NCI-H2171 (cell line): ENCODE data around the gene PODNL1.
"Not testable (repeated sequence)": the region's sequence is repeated elsewhere in the genome, so short reads cannot be mapped to it uniquely, and the experiment has no call there.

Experiments used
- DNase-seq: peaks from one replicate; lab custom pipeline; 2025; lab: John Stamatoyannopoulos, UW

PODNL1 gene

GRCh38 chr19:13926010-13926409, 12.2 kb downstream of the PODNL1 start:
- no peak for DNase-seq

DNA sequence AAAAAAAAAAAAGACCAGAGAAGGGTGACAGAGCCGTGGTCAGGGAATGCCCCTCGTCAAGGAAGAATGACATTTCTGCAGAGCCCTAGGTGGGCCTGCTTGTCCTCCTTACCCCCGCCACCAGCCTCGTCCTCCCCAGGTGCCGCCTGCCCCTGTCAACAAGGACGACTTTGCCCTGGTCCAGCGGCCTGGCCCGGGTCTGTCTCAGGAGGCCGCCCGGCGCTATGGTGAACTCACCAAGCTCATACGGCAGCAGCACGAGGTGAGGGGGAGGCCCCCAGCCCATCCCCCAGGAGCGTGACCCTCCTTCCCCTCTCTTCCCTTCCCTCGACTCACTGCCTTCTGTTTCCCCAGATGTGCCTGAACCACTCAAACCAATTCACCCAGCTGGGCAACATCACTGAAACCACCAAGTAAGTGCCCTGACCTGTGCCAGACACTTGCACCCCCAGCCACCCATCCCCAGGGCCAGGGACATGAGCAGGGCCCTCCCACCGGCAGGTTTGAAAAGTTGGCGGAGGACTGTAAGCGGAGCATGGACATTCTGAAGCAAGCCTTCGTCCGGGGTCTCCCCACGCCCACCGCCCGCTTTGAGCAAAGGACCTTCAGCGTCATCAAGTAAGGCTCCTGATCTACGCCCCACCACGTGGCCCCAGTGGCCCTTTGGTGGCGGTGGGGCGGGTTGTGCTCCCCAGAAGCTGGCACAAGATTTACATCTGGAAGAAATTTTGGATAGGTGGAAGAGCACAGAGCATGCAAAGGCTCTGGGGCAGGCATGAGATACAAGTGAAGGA, 14.8 kb downstream of the PODNL1 start:
- no peak for DNase-seq

- not testable (repeated sequence) for DNase-seq
Measured at GRCh38 chr19:13922118-13922517, 16.1 kb downstream of the PODNL1 start.

- DNase-seq, result peak; percentile 47
Measured at GRCh38 chr19:13920940-13921747, 17.1 kb downstream of the PODNL1 start.

DNA sequence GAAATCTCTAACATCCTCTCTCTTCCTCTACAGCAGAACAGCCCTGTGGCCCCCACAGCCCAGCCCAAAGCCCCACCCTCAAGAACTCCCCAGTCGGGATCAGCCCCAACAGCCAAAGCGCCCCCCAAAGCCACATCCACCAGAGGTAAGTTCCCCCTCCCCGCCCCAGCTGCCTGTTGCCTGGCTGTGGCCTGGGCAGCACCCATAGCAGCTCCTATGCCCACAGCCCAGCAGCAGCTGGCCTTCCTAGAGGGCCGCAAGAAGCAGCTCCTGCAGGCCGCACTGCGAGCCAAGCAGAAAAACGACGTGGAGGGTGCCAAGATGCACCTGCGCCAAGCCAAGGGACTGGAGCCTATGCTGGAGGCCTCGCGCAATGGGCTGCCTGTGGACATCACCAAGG, 17.7 kb downstream of the PODNL1 start:
- DNase-seq, result no peak

DNA sequence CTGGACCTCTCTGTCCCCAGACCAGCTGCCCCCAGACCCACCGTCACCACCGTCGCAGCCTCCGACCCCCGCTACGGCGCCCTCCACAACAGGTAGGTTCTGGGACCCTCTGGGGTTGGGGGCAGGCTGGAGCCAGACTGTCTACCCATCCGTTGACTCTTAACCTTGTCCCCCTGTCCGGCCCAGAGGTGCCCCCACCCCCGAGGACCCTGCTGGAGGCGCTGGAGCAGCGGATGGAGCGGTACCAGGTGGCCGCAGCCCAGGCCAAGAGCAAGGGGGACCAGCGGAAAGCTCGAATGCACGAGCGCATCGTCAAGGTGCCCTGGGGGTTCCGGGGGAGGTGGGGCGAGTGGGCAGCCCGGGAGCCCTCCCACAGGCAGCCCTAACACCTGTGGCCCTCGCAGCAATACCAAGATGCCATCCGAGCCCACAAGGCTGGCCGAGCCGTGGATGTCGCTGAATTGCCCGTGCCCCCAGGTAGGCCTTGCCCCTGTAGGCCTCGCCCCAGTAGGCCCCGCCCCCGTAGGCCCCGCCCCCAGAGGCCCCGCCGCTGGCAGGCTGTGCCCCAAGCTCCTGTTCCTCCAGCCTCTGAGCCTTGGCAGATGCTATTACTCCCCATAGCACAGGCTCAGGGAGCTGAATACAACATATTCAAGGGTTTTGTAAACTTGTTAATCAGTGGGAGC, 19.3 kb downstream of the PODNL1 start:
- no peak for DNase-seq

DNA sequence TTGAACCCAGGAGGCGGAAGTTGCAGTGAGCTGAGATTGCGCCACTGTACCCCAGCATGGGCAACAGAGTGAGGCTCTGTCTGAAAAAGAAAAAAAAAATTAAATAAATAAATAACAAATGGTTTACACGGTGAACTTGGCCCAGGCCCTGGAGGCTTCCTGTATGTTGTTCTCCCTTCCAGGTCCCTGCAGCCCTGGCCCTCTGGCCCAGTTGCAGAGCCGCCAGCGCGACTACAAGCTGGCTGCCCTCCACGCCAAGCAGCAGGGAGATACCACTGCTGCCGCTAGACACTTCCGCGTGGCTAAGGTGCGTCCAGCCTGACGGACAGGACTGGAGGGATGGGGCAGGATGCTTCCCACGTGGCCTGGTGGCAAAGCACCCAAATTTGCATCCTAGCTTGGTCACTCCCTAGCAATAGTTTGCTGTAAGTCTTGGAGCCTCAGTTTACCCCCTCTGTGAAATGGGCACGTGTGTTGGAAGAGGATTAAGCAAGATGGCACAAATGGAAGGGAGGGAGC, 20.3 kb downstream of the PODNL1 start:
- no peak for DNase-seq

- DNase-seq, result no peak
Measured at GRCh38 chr19:13914777-13915176, 23.4 kb downstream of the PODNL1 start.

- DNase-seq, result no peak
Measured at GRCh38 chr19:13913352-13913751, 24.9 kb downstream of the PODNL1 start.

DNA sequence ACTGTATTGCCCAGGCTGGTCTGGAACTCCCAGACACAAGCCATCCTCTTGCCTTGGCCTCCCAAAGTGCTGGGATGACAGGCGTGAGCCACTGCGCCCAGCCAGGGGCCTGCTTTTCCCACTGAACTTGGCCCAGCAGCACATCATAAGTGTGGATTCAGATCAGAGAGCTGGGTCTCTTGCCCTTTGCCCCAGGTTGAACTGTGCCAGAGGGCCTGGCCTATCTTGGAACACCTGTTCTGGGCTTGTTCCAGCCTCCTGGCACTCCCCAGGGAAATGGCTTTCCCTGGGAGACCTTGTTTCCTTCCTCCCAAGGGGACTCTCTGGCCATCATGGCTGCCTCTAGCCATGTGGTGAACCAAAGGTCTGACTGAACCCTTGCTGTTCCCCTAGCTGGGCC, 28.8 kb downstream of the PODNL1 start:
- DNase-seq, result no peak

- no peak for DNase-seq
Measured at GRCh38 chr19:13908674-13909073, 29.5 kb downstream of the PODNL1 start.

- no peak for DNase-seq
Measured at GRCh38 chr19:13906910-13907309, 31.3 kb downstream of the PODNL1 start.

DNA sequence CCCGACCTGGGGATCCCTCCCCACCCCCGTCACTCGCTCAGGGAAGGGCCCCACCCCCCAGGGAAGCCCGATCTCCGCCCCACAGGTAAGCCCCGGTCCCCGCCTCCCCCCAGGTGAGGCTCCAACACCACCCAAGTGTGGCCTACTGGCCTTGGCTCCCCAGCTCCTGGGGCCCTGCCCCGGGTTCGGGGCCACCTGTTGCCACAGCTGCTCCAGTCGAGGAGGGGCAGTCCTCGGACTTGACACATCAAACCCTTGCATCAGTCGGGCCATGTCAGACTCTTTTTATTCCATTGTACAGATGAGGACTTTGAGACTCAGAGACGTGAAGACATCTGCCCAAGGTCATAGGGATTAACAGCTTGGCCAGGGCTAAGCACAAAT, 31.7 kb downstream of the PODNL1 start:
- no peak for DNase-seq

GRCh38 chr19:13905634-13906520, 32.3 kb downstream of the PODNL1 start, which contains the start of the genes BRME1 and CC2D1A:
TSS of gene BRME1 (minus strand) at chr19:13906117. CDS start at chr19:13904892, 1,225 bp downstream.
TSS of gene CC2D1A (plus strand) at chr19:13906201. CDS start at chr19:13906442, 241 bp downstream.
- DNase-seq, result peak; percentile 94

DNA sequence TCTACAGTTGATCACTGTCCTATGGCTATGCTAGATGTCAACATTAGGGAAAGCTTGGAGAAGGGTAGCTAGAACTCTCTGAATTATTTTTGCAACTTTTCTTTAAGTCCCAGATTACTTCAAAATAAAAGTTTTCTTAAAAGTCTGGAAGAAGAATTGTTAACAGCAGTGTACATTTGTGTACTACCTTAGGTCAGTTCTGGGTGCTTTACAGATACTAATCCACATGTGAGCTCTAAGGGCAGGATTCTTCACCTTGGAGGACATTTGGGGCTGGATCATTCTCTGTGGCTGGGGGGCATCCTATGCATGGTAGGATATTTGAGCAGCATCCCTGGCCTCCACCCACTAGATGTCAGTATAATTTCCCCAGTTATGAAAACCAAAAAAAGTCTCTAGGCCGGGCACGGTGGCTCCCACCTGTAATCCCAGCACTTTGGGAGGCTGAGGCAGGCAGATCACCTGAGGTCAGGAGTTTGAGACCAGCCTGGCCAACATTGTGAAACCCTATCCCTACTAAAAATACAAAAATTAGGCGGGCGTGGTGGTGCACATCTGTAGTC, 35.1 kb downstream of the PODNL1 start:
- no peak for DNase-seq

DNA sequence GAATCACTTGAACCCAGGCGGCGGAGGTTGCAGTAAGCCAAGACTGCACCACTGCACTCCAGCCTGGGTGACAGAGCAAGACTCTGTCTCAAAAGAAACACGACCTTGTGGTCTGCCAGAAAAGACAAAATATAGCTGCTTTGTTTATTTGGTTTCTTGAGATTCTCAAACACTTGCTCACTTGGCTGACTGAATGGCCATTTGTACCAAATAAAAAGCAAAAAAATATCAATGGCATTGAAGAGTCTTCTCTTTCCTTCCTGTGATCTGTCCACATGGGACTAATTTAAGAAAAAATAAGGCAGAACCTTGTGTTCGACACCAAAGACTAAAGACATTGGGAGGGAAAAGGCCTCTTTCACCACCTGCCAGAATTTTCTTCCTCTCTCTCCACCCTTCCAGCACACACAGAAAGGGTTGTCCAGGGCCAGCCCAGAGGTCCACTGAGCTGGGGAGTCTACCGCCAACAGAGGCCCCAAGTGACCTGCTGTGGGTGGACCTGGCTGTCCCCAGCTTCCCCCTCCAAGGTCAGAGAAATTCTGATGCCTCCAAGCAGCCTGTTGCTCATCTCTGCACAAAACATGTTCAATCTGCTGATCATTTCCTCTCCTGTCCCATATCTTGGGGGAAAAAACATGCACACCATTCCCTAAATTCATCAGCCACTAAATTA, 38.2 kb downstream of the PODNL1 start:
- no peak for DNase-seq

DNA sequence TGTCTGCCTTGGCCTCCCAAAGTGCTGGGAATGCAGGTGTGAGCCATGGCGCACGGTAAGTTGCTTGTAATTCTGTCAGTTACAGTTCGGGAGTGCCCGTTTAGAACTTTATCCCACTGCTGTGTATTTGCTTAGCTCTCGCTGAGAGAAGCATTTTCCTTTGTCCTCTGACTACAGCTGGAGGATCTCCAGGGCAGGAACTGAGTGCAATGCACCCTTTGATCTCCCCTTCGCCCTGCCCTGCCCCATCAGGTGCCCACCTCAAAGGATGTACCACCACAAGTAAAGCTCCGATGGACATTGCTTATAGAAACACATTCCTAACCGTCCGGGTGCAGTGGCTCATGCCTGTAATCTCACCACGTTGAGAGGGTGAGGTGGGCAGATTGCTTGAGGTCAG, 38.8 kb downstream of the PODNL1 start:
- no peak for DNase-seq

GRCh38 chr19:13896227-13896626, 42.0 kb downstream of the PODNL1 start:
- DNase-seq, result no peak

- DNase-seq, result no peak
Measured at GRCh38 chr19:13894552-13894951, 43.7 kb downstream of the PODNL1 start.

DNA sequence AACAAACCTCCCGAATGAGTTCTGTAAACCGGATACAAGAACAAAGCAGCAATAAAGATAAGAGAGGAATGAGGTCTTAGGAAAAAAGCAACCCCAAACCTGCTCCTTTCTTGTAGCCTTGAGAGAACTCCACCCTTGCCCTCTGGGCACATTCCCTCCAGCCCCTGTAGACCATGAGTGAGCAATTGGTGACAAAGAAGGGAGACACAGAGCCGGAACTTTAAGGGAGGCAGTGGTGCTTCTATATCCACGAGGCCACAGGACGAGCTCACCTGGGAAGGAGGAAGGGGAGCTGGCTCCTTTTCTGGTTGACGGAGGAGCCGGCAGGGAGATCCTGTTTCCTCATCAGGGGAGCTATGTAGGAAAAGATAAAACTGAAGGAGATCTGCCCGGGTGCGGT, 45.3 kb downstream of the PODNL1 start:
- DNase-seq, result no peak
